Measurements from ENCODE around the gene DNAI1. TPM values are rescaled to one million over a fixed set of nuclear protein-coding genes. Genes with fewer than 3 reads are reported as not detected.

DNAI1 gene
- total and polyA plus RNA-seq, 10 of the 15 experiments (the other 5 are each of a cell fraction or from before 2014, with no cell fraction given): not detected

DNA sequence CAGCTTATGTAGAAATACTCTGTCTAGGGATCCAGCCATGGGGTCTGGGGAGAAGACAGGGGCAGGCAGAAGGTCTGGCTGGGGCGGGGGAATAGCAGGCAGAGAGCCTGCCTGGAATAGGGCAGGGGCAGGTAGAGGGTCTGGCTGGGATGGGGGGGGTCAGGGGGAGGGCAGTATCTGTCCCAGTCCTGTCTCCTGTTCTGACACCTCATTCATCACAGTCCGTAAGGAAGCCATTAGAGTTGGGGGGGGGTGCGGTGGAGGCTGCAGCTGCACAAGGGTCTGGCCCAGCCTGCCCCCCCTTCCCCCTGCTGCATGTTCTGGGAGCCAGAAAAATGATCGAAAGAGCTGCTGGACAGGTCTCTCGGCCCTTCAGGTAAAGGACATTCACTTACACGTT is 98.3 kb downstream of the DNAI1 start:
- Histone ChIP-seq H3K4me2 (ENCODE audit: control insufficient read depth, insufficient read depth) (no peak overlapping the region), H3K79me2 (ENCODE audit: control insufficient read depth, insufficient read depth, low read length) (no peaks in the 10 kb centered on the region), H3K9ac (ENCODE audit: control insufficient read depth, insufficient read depth, low read length) (no peak overlapping the region), H2AFZ (ENCODE audit: control insufficient read depth, low read depth, low read length) (no peak overlapping the region), H3K27me3 (replicated peaks in 1 of 2; ENCODE audit: control insufficient read depth in 2 of 2, insufficient read depth in 2 of 2, low read length in 1 of 2) (peaks cover 0 to 7% of the 10 kb centered on the region in 2 experiments), H3K4me1 (ENCODE audit: control insufficient read depth, insufficient read depth, low read length) (no peaks in the 10 kb centered on the region), H3K4me3 (no peak overlapping the region), H3K27ac (ENCODE audit: control insufficient read depth, insufficient read depth) (no peak overlapping the region), H3K36me3 (ENCODE audit: control insufficient read depth in 2 of 2, insufficient read depth in 2 of 2, low read length in 1 of 2) (no peaks in the 10 kb centered on the region), H3K9me3 (replicated peaks; ENCODE audit: control insufficient read depth, insufficient read depth, low read length) (peaks cover 2% of the 10 kb centered on the region; the same call in 2 of the 3 replicates), H4K20me1 (ENCODE audit: control insufficient read depth, insufficient read depth) (no peaks in the 10 kb centered on the region; the same call in none of the 2 replicates)
- in situ Hi-C loops (cut with MboI): no loop called here
- ChIA-PET SMC1A (ENCODE audit: uncharacterized antibody, unreplicated experiment) (no interaction called here), RAD21 (ENCODE audit: unreplicated experiment) (no interaction called here), POLR2A (no interaction called here), CTCF (no interaction called here)
- FAIRE-seq (no peak), ATAC-seq (no peak), DNase-seq (ENCODE audit: low read depth, low spot score) (no peak)
- BruUV-seq (replicated peaks): no TSS peak
- intact Hi-C loops (cut with micrococcal nuclease; ENCODE audit: unreplicated experiment): no loop called here
- WGBS (ENCODE audit: insufficient coverage, insufficient replicate concordance, low lambda C conversion rate, missing lambda C conversion rate): 29% methylated on average over 5 of the region's 6 CpGs
- no peak for TF ChIP-seq HDGF (IDR thresholded peaks at IDR 0.05)
- TF ChIP-seq GATAD2B (conservative IDR thresholded peaks at IDR 0.05; ENCODE audit: low read depth): no peak
- no peak for TF ChIP-seq ATF7 (IDR thresholded peaks at IDR 0.05; ENCODE audit: low read depth)
- TF ChIP-seq HCFC1 (IDR thresholded peaks at IDR 0.05; ENCODE audit: low read length): no peak
- TF ChIP-seq, protein P1, sequence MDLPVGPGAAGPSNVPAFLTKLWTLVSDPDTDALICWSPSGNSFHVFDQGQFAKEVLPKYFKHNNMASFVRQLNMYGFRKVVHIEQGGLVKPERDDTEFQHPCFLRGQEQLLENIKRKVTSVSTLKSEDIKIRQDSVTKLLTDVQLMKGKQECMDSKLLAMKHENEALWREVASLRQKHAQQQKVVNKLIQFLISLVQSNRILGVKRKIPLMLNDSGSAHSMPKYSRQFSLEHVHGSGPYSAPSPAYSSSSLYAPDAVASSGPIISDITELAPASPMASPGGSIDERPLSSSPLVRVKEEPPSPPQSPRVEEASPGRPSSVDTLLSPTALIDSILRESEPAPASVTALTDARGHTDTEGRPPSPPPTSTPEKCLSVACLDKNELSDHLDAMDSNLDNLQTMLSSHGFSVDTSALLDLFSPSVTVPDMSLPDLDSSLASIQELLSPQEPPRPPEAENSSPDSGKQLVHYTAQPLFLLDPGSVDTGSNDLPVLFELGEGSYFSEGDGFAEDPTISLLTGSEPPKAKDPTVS (IDR thresholded peaks at IDR 0.05; ENCODE audit: low read depth, low read length): no peak
- no peak for TF ChIP-seq HDAC2 (IDR thresholded peaks at IDR 0.05)
- TF ChIP-seq, protein P2, sequence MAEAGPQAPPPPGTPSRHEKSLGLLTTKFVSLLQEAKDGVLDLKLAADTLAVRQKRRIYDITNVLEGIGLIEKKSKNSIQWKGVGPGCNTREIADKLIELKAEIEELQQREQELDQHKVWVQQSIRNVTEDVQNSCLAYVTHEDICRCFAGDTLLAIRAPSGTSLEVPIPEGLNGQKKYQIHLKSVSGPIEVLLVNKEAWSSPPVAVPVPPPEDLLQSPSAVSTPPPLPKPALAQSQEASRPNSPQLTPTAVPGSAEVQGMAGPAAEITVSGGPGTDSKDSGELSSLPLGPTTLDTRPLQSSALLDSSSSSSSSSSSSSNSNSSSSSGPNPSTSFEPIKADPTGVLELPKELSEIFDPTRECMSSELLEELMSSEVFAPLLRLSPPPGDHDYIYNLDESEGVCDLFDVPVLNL (IDR thresholded peaks at IDR 0.05; ENCODE audit: low read depth, low read length): no peak
- no peak for TF ChIP-seq BMI1 (IDR thresholded peaks at IDR 0.05; ENCODE audit: borderline replicate concordance)
- TF ChIP-seq YBX1 (IDR thresholded peaks at IDR 0.05): no peak
- TF ChIP-seq WRNIP1 (IDR thresholded peaks at IDR 0.05; ENCODE audit: borderline replicate concordance, low read depth, low read length): no peak
- no peak for TF ChIP-seq TCF12 (IDR thresholded peaks at IDR 0.05; ENCODE audit: low read depth, low read length)
- TF ChIP-seq NRF1 (conservative IDR thresholded peaks at IDR 0.05; ENCODE audit: low read depth, low read length): no peak
- TF ChIP-seq, protein P3, sequence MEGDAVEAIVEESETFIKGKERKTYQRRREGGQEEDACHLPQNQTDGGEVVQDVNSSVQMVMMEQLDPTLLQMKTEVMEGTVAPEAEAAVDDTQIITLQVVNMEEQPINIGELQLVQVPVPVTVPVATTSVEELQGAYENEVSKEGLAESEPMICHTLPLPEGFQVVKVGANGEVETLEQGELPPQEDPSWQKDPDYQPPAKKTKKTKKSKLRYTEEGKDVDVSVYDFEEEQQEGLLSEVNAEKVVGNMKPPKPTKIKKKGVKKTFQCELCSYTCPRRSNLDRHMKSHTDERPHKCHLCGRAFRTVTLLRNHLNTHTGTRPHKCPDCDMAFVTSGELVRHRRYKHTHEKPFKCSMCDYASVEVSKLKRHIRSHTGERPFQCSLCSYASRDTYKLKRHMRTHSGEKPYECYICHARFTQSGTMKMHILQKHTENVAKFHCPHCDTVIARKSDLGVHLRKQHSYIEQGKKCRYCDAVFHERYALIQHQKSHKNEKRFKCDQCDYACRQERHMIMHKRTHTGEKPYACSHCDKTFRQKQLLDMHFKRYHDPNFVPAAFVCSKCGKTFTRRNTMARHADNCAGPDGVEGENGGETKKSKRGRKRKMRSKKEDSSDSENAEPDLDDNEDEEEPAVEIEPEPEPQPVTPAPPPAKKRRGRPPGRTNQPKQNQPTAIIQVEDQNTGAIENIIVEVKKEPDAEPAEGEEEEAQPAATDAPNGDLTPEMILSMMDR (IDR thresholded peaks at IDR 0.05 in 2 of 3, conservative IDR thresholded peaks at IDR 0.05 in 1 of 3; ENCODE audit: control insufficient read depth in 2 of 3, extremely low read depth in 1 of 3, insufficient read depth in 1 of 3, low read depth in 3 of 3, low read length in 3 of 3): no peak
- TF ChIP-seq, protein P4, sequence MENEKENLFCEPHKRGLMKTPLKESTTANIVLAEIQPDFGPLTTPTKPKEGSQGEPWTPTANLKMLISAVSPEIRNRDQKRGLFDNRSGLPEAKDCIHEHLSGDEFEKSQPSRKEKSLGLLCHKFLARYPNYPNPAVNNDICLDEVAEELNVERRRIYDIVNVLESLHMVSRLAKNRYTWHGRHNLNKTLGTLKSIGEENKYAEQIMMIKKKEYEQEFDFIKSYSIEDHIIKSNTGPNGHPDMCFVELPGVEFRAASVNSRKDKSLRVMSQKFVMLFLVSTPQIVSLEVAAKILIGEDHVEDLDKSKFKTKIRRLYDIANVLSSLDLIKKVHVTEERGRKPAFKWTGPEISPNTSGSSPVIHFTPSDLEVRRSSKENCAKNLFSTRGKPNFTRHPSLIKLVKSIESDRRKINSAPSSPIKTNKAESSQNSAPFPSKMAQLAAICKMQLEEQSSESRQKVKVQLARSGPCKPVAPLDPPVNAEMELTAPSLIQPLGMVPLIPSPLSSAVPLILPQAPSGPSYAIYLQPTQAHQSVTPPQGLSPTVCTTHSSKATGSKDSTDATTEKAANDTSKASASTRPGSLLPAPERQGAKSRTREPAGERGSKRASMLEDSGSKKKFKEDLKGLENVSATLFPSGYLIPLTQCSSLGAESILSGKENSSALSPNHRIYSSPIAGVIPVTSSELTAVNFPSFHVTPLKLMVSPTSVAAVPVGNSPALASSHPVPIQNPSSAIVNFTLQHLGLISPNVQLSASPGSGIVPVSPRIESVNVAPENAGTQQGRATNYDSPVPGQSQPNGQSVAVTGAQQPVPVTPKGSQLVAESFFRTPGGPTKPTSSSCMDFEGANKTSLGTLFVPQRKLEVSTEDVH (IDR thresholded peaks at IDR 0.05; ENCODE audit: low read depth, partially characterized antibody): no peak
- TF ChIP-seq MTA3 (IDR thresholded peaks at IDR 0.05; ENCODE audit: borderline replicate concordance, low read length): no peak
- TF ChIP-seq EZH2 (IDR thresholded peaks at IDR 0.05; ENCODE audit: borderline replicate concordance, control insufficient read depth, low read depth, low read length): no peak
- no peak for TF ChIP-seq ESRRA (IDR thresholded peaks at IDR 0.05; ENCODE audit: low read length)

Measured in GM12878 (cell line).